ENCODE data around the gene TAF3.
"Not testable (repeated sequence)": the region's sequence is repeated elsewhere in the genome, so short reads cannot be mapped to it uniquely, and the experiment has no call there.

TAF3 gene

DNA sequence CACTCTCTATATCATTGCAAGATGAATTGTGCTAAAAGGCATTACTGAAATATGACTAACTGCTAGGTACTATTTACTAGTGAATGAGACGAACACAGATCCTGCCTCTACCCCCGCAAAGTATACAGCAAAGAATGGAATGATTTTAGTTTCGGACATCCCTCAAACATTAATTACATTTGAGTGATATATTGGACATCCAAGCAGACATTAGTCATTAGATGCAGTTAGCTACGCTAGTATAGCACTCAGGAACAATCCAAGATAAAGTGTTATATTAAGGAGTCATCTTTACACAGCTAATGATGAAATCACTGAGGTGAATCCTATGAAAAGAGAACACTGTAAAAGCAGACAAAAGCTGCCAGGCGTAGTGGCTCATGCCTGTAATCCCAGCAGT lies 7.3 kb upstream of the TAF3 start:
- no peak for DNase-seq (ENCODE audit: low read depth, low spot score)
- peak overlapping the region; percentile 2 for H3K27ac ChIP-seq

GRCh38 chr10:7811743-7812142 lies 6.6 kb upstream of the TAF3 start:
- not testable (repeated sequence) for H3K27ac ChIP-seq; DNase-seq (ENCODE audit: low read depth, low spot score)

GRCh38 chr10:7813481-7813880 lies 4.8 kb upstream of the TAF3 start:
- no peak for DNase-seq (ENCODE audit: low read depth, low spot score)
- no peak overlapping the region for H3K27ac ChIP-seq

- peak overlapping the region; percentile 34 for H3K27ac ChIP-seq
- DNase-seq (ENCODE audit: low read depth, low spot score): no peak
These were observed 729 bp upstream of the TAF3 start for GRCh38 chr10:7817576-7817975.

DNA sequence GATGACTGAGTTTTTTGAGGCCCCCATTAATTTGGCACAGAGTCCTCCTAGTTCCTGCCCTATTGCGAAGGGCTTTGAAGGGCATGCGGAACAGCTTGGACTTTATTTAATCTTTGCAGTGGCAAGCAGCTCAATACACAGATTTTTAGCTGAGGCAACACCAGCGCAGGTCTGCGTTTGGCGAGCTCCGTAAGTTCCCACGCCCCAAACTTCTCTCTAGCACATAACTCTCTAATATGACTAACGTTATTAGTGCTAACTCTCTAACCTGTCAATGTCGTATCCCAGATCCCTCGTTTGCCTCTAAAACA lies 366 bp upstream of the TAF3 start:
- peak overlapping the region; percentile 34 for H3K27ac ChIP-seq
- no peak for DNase-seq (ENCODE audit: low read depth, low spot score)

DNA sequence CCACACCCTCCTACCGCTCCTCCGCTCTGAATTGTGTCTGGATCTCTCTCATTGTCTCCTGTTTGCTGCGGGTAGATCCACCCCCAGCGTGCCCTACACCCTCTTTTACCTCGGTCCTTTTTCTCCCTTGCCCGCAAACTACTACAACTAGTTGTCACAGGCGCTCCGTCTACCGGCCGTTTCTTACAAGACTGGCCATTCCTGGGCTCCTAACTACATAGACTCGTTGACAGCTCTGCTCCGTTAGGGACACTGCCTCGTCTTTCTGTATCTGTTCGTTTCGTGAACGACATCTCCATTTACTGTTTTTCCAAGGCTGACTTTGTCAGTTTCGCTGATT lies 786 bp downstream of the TAF3 start:
- no peak overlapping the region for H3K27ac ChIP-seq
- no peak for DNase-seq (ENCODE audit: low read depth, low spot score)

DNA sequence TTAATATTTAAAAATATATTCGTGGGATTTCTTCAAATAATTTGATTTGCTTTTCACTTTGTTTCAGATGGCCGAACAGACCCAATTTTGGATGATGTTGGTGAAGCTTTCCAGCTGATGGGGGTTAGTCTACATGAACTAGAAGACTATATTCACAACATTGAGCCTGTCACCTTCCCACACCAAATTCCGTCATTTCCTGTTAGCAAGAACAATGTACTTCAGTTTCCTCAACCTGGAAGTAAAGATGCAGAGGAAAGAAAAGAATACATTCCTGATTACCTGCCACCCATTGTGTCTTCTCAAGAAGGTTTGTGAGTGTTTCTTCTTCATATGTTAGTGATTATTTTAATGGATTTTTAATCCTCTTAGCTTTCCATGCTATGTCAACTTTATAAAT lies 5.9 kb downstream of the TAF3 start:
- DNase-seq (ENCODE audit: low read depth, low spot score): no peak
- H3K27ac ChIP-seq: no peak overlapping the region

DNA sequence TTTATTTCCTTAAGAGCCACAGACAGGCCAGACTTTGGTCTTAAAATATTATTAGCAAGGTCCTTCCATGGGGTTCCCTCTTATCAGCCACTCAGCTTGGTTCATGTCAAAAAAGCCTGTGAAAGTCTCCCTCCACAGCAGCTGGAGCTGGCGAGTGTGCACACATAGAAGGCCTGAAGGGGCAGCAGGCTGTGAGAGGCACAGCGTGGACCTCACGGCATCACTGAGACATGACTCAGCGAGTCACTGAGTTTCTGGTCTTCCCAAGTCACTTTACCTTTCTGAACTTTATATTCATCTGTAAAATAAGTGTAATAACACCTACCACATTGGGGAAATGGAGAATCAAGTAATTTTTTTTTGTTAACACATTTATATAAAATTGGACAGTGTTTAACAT lies 8.7 kb downstream of the TAF3 start:
- DNase-seq (ENCODE audit: low read depth, low spot score): no peak
- H3K27ac ChIP-seq: no peak overlapping the region

DNA sequence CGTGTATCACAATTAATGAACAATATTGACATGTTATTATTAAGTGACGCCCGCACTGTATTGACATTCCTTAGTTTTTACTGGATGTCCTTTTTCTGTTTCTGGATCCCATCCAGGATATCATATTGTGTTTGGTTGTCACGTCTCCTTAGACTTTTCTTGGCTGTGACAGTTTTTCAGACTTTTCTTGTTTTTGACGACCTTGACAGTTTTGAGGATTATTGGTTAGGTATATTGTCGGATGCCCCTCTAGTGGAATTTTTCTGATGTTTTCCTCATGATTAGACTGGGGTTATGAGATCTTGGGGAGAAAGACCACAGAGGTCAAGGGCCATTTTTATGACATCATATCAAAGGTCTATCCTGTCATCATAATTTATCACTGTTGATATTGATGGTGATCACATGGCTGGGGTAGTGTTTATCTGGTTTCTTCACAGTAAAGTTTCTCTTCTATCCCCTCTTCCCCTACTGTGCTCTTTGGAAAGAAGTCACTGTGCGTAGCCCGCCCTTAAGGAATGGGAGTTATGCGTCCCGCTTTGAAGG lies 11.1 kb downstream of the TAF3 start:
- DNase-seq (ENCODE audit: low read depth, low spot score): no peak
- H3K27ac ChIP-seq: no peak overlapping the region

DNA sequence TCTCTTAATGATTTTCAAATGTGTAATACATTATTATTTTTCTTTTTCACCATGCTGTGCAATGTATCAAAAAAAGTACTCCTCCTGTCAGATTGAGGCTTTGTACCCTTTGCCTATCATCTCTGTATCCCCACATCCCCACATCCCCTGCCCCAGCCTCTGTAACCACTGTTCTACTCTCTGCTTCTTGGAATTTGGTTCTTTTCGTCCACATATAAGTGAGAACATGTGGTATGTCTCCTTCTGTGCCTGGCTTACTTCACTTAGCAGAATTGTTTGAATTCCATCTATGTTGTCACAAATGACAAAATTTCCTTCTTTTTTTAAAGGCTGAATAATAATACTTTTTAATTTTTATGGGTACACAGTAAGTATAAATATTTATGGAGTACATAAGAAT lies 13.8 kb downstream of the TAF3 start:
- no peak for DNase-seq (ENCODE audit: low read depth, low spot score)
- H3K27ac ChIP-seq: no peak overlapping the region

- no peak for DNase-seq (ENCODE audit: low read depth, low spot score)
These were observed 14.9 kb downstream of the TAF3 start for GRCh38 chr10:7833210-7833609.

GRCh38 chr10:7834262-7834661 lies 16.0 kb downstream of the TAF3 start:
- DNase-seq (ENCODE audit: low read depth, low spot score): no peak
- no peak overlapping the region for H3K27ac ChIP-seq

More at GRCh38 chr10:7833210-7833609, 14.9 kb downstream of the TAF3 start:
- H3K27ac ChIP-seq: no peak overlapping the region

- no peak for DNase-seq (ENCODE audit: low read depth, low spot score)
- H3K27ac ChIP-seq: no peak overlapping the region
These were observed 18.3 kb downstream of the TAF3 start for GRCh38 chr10:7836571-7836970.

DNA sequence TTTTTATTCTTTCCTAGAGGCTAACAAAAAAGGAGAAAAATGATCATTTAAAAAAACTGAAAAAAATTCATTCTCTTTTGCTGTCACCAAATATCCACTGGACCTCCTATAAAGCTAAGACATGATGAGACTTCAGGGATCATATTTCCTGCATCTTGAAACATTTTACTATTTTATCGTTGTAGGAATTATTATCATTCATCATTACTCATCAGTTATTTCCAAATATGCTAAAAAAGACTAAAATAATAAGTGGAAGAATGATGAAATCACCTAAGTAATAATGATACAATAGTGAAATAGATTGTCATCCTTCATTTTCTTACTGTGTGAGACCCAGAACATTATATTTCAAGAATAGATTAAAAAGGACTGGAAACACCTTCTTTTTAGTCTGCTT lies 28.3 kb downstream of the TAF3 start:
- no peak for DNase-seq (ENCODE audit: low read depth, low spot score)
- H3K27ac ChIP-seq: no peak overlapping the region

DNA sequence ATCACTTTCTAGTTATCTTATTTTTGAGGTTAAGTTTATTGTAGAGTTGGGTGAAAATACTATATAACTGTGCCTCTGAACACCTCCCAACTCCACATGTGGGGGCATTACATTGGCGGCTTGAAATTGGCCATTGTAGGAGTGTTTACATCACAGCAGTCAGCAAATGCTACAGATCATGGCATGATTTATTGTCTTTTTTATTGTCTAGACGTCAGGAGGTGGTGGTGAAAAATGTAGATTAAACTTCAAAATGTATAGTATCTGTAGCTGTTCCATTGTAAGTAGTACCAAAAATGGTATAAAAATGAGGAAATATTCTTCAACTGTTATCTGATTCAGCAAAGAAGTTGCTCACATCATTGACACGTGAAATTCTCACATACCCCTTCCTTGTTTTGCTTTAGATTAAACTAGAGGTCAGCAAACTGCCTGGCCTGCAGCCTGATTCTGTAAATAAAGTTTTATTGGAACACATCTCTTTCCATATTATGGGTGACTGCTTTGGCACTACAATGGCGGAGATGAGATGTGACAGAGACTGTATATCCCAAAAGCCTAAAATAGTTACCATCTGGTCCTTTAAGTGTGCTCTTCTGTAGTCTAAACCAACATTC lies 35.0 kb downstream of the TAF3 start:
- DNase-seq (ENCODE audit: low read depth, low spot score): no peak
- no peak overlapping the region for H3K27ac ChIP-seq

GRCh38 chr10:7853890-7854289 lies 35.6 kb downstream of the TAF3 start:
- H3K27ac ChIP-seq: no peak overlapping the region
- no peak for DNase-seq (ENCODE audit: low read depth, low spot score)

DNA sequence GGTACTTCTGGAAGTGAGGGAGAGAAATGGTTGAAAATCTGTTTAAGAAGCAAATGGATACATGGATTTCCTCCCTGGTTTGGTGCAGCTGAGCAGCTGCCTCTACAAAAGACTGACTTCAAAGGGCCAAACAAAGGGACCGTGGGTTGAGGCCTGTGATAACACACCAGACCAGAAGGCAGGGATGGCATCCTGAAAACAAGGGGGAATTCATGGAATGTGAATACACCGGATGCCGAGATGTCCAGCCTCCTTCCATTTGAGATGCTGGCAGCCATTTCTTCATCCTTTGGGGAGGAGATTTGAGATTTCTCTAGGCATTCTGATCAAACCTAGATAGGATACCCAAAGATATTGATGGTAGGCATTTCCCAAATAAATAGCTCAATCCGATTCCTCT lies 36.9 kb downstream of the TAF3 start:
- DNase-seq (ENCODE audit: low read depth, low spot score): no peak
- no peak overlapping the region for H3K27ac ChIP-seq

DNA sequence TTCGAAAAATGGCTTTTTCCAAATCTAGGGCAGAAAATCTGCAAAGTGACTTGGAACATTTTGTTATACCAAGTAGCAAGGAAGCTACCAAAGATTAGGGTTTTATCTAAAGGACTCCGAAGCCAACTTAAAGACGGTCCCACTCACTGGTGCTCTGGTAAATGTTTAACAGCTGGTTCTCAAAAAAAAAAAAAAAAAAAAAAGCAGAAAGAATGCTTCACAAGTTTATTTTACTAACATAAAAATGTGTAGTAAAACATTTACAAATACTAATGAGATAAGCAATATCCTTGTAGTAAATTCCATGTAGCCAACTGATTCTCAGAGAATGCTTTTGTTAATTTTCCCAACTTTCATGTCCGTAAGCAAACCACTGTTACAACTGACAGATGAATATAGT lies 38.4 kb downstream of the TAF3 start:
- DNase-seq (ENCODE audit: low read depth, low spot score): no peak
- H3K27ac ChIP-seq: no peak overlapping the region

DNA sequence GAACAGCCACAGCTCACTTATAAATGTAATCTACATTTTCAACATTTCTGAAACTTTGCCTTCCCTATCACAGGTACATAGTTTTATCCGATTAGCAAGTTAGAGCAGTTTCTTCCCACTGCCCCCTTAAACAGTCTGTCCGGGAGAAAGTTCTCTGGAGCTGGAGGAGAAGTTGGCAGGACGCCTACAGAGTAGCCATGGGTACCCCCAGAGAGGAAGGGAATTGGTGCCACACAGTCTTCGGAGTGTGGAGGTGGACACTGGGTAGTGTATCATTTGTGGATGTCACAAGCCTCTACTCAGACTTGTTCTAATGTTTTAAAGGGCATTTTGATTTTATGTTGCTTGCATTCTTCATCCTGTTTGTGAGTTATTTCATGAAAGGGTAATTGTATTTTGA lies 39.0 kb downstream of the TAF3 start:
- no peak overlapping the region for H3K27ac ChIP-seq
- no peak for DNase-seq (ENCODE audit: low read depth, low spot score)

GRCh38 chr10:7861509-7862120 lies 43.3 kb downstream of the TAF3 start:
- no peak for DNase-seq (ENCODE audit: low read depth, low spot score)
- no peak overlapping the region for H3K27ac ChIP-seq

GRCh38 chr10:7862121-7862514 lies 43.8 kb downstream of the TAF3 start:
- no peak for DNase-seq (ENCODE audit: low read depth, low spot score)
- H3K27ac ChIP-seq: no peak overlapping the region

- no peak overlapping the region for H3K27ac ChIP-seq
- no peak for DNase-seq (ENCODE audit: low read depth, low spot score)
These were observed 47.9 kb downstream of the TAF3 start for GRCh38 chr10:7866176-7866575.
